GM10248 (cell line): ENCODE data around the gene IFNLR1.

ENCODE experiments used
- CTCF ChIA-PET: fragments of 300-600 bp; sonication (Branson Sonifier 250); formaldehyde crosslinking; extraction: SDS; loops from one replicate; lab custom pipeline; 2021; ENCODE audit warnings: antibody characterized with exemption; lab: Yijun Ruan, JAX
- POLR2A ChIA-PET: fragments of 350-650 bp; sonication (Branson Sonifier 250); formaldehyde crosslinking; extraction: SDS; loops from one replicate; lab custom pipeline; 2020; ENCODE audit warnings: antibody characterized with exemption; lab: Yijun Ruan, JAX
- DNase-seq: peaks from one replicate; pipeline ENCODE4 v3.0.0; 2012; ENCODE audit errors: extremely low spot score
- CTCF ChIP-seq: IDR thresholded peaks from 2 replicates; pipeline ENCODE4 v1.5.1; 2012; ENCODE audit warnings: mild to moderate bottlenecking, low read depth; ENCODE audit errors: extremely low read depth, missing control alignments, control extremely low read depth

The IFNLR1 gene

GRCh38 chr1:24142546-24143534 is 44.2 kb downstream of the IFNLR1 start, which contains the start of gene IL22RA1:
TSS of gene IL22RA1 (minus strand) at chr1:24143140. CDS start at chr1:24143082, 58 bp downstream.
- TF ChIP-seq CTCF, result no peak
- DNase-seq, result no peak
- POLR2A ChIA-PET, result no interaction called here
- CTCF ChIA-PET, result interaction anchor here (1.2 to 5.4 kb wide), 5 partner anchors 7 to 250 kb away, joined by 3 to 37 read pairs (median 3); no protein-coding TSS in a partner anchor

GRCh38 chr1:24141311-24141997 is 45.6 kb downstream of the IFNLR1 start:
- DNase-seq, result no peak
- ChIA-PET POLR2A (no interaction called here), CTCF (interaction anchor here (5.4 kb wide), 1 partner anchor 9 kb away, joined by 37 read pairs; no protein-coding TSS in a partner anchor)
- no peak for TF ChIP-seq CTCF

GRCh38 chr1:24140741-24141181 is 46.3 kb downstream of the IFNLR1 start:
- ChIA-PET POLR2A (no interaction called here), CTCF (interaction anchor here (5.4 kb wide), 1 partner anchor 9 kb away, joined by 37 read pairs; no protein-coding TSS in a partner anchor)
- no peak for DNase-seq
- no peak for TF ChIP-seq CTCF

- no peak for DNase-seq
- POLR2A ChIA-PET, result no interaction called here
- CTCF ChIA-PET, result interaction anchor here (5.4 kb wide), 1 partner anchor 10 kb away, joined by 37 read pairs; no protein-coding TSS in a partner anchor
- TF ChIP-seq CTCF, result no peak
These were observed 47.2 kb downstream of the IFNLR1 start for GRCh38 chr1:24139841-24140425.

- no peak for TF ChIP-seq CTCF
- ChIA-PET POLR2A (no interaction called here), CTCF (interaction anchor here (0.7 to 5.4 kb wide), 2 partner anchors 9 to 11 kb away, joined by 4 to 37 read pairs; no protein-coding TSS in a partner anchor)
- DNase-seq, result no peak
These were observed 47.9 kb downstream of the IFNLR1 start for GRCh38 chr1:24139222-24139489.
